H1 (cell line): ENCODE measurements around the gene LMO4. TPM values are rescaled to one million over a fixed set of nuclear protein-coding genes. Genes with fewer than 3 reads are reported as not detected.

Source experiments
- BRCA1 ChIP-seq: IDR thresholded peaks from 2 replicates; pipeline ENCODE4 v1.6.1; 2012; ENCODE audit warnings: low read depth, low read length, improper control_type of control experiment
- EZH2 ChIP-seq: fragments of 200-600 bp; sonication (generic); IDR thresholded peaks from 2 replicates; pipeline ENCODE4 v1.7.1; 2012; ENCODE audit warnings: low read depth, mild to moderate bottlenecking, moderate library complexity, low read length, inconsistent platforms; ENCODE audit not compliant: severe bottlenecking
- MAX ChIP-seq: IDR thresholded peaks from 2 replicates; pipeline ENCODE4 v1.6.1; 2012; ENCODE audit warnings: inconsistent platforms
- SRF ChIP-seq: IDR thresholded peaks from 2 replicates; pipeline ENCODE4 v1.6.1; 2011; ENCODE audit warnings: mild to moderate bottlenecking, low read depth, low read length, moderate library complexity
- SUZ12 ChIP-seq: fragments of 200-600 bp; sonication (generic); IDR thresholded peaks from 2 replicates; pipeline ENCODE4 v1.6.1; 2012; ENCODE audit warnings: mild to moderate bottlenecking, inconsistent platforms, low read length, moderate library complexity, mixed read lengths
- polyA plus RNA-seq, 7 experiments: library from polyadenylated mRNA; depleted of rRNA in 3 of 7; stranded (reverse) in 5 of 7; unstranded in 2 of 7; fragments of >200 nt in 5 of 7; fragments of 200-250 nt in 2 of 7; gene quantifications; 1 replicate in 5 of 7; 2 replicates in 1 of 7; 4 replicates in 1 of 7; pipeline versions ENCODE4 v1.2.1 to v1.2.3, GENCODE V29; 2011 to 2013; ENCODE audit warnings: missing spikeins in 2 of 7, mixed read lengths in 2 of 7
- total RNA-seq: library from RNA; stranded (reverse); fragmentation: NEBNext Ultra II Directional; extraction: Animal tissue kit (Norgen Biotek cat#: 25700); gene quantifications from 2 replicates; pipeline ENCODE4 v1.2.1, GENCODE V29; 2021

LMO4 gene
- total and polyA plus RNA-seq, 2 of the 8 experiments (the other 6 are each of a cell fraction or from before 2014, with no cell fraction given): 71.7 to 98.7 TPM

DNA sequence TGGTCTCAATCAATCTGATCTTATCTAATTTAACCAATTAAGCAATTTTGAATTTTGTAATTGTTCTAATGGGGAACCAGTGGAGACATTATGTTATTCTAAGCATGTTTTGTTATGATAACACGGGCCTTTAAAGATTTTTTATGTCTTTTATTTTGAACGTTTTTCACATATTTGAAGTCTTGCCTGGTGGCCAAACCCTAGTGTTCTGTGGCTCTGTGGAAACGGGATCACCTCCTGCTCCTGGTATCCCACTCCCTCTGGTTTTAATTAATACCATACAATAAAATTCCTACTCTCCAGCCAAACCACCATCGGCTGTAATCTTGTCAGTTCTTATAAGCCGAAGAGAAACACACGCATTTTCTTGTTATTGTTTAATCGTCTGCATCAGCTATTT is 22.9 kb upstream of the LMO4 start (continued):
- TF ChIP-seq EZH2: no peak
- TF ChIP-seq SRF: no peak
- TF ChIP-seq BRCA1: no peak
- TF ChIP-seq SUZ12: no peak
- no peak for TF ChIP-seq MAX
